A673 (cell line): Measurements from ENCODE around the gene RAB6D. TPM values are rescaled to one million over a fixed set of nuclear protein-coding genes. Genes with fewer than 3 reads are reported as not detected.
A peak's percentile ranks its signal among the peaks of the same experiment; 100 is the strongest.
"Not testable (repeated sequence)": the region's sequence is repeated elsewhere in the genome, so short reads cannot be mapped to it uniquely, and the experiment has no call there.

Experiments
- BruUV-seq: library from RNA; stranded (reverse); fragments of 400-500 nt; replicated peaks from 2 replicates; lab custom pipeline; 2021; lab: Mats Ljungman, UMichigan
- CTCF ChIA-PET: fragments of 300-600 bp; sonication (Branson Sonifier 250); formaldehyde crosslinking; loops from one replicate; lab custom pipeline; 2022; ENCODE audit warnings: antibody characterized with exemption; lab: Charles Lee
- POLR2A ChIA-PET: fragments of 300-600 bp; sonication (Branson Sonifier 250); formaldehyde crosslinking; loops from one replicate; lab custom pipeline; 2022; ENCODE audit warnings: antibody characterized with exemption; ENCODE audit not compliant: low non-redundant PET; lab: Charles Lee
- DNase-seq: peaks from one replicate; pipeline ENCODE4 v3.0.0-alpha.2; 2015; ENCODE audit warnings: low spot score
- H3K27ac ChIP-seq: fragments of 200-600 bp; sonication (generic); 2 replicates; pipeline ENCODE4 v1.5.1; 2016; ENCODE audit warnings: mixed run types, low read depth, mild to moderate bottlenecking, mixed read lengths, antibody characterized with exemption, low read length; ENCODE audit not compliant: poor library complexity, severe bottlenecking
- H3K27me3 ChIP-seq: fragments of 200-600 bp; sonication (generic); replicated peaks from 2 replicates; pipeline ENCODE4 v1.6.1; 2017; ENCODE audit warnings: mixed run types, low read depth, mild to moderate bottlenecking, mixed read lengths, antibody characterized with exemption, low read length; ENCODE audit not compliant: insufficient read depth, poor library complexity
- H3K36me3 ChIP-seq: fragments of 200-600 bp; sonication (generic); 2 replicates; pipeline ENCODE4 v1.6.1; 2016; ENCODE audit warnings: mixed run types, mild to moderate bottlenecking, mixed read lengths, antibody characterized with exemption, low read length; ENCODE audit not compliant: insufficient read depth, poor library complexity, severe bottlenecking
- H3K4me1 ChIP-seq: fragments of 200-600 bp; sonication (generic); 2 replicates; pipeline ENCODE4 v1.6.1; 2017; ENCODE audit warnings: mixed run types, mild to moderate bottlenecking, mixed read lengths, antibody characterized with exemption, low read length; ENCODE audit not compliant: insufficient read depth, poor library complexity, severe bottlenecking
- H3K4me3 ChIP-seq: fragments of 200-600 bp; sonication (generic); 2 replicates; pipeline ENCODE4 v1.5.1; 2016; ENCODE audit warnings: low read depth, mixed run types, mild to moderate bottlenecking, mixed read lengths, low read length; ENCODE audit not compliant: poor library complexity, severe bottlenecking
- H3K9me3 ChIP-seq: fragments of 200-600 bp; sonication (generic); 2 replicates; pipeline ENCODE4 v1.6.1; 2016; ENCODE audit warnings: mixed run types, low read depth, mild to moderate bottlenecking, mixed read lengths, antibody characterized with exemption, low read length; ENCODE audit not compliant: poor library complexity, severe bottlenecking
- EZH2 ChIP-seq: fragments of 200-600 bp; sonication (generic); IDR thresholded peaks from 2 replicates; pipeline ENCODE4 v1.6.1; 2017; ENCODE audit warnings: borderline replicate concordance, low read depth, mild to moderate bottlenecking, mixed read lengths, antibody characterized with exemption, low read length; ENCODE audit not compliant: poor library complexity, severe bottlenecking
- intact Hi-C: fragments of 100-400 bp; cut with micrococcal nuclease; formaldehyde crosslinking; loops from one replicate; pipeline ENCODE4 v1.10.0; 2022; ENCODE audit not compliant: unreplicated experiment
- total RNA-seq: library from RNA; stranded (reverse); gene quantifications from 2 replicates; pipeline ENCODE4 v1.2.3, GENCODE V29; 2021
- TF ChIP-seq, protein P1 (sequence below): fragments of 300-800, 200-600 bp; sonication (generic); conservative IDR thresholded peaks from 2 replicates; pipeline ENCODE4 v1.5.1; 2017; ENCODE audit warnings: low read depth, mild to moderate bottlenecking, antibody characterized with exemption, low read length, moderate library complexity, mixed read lengths

RAB6D gene
- total RNA-seq, 1 experiment from 2014 or later = not detected

DNA sequence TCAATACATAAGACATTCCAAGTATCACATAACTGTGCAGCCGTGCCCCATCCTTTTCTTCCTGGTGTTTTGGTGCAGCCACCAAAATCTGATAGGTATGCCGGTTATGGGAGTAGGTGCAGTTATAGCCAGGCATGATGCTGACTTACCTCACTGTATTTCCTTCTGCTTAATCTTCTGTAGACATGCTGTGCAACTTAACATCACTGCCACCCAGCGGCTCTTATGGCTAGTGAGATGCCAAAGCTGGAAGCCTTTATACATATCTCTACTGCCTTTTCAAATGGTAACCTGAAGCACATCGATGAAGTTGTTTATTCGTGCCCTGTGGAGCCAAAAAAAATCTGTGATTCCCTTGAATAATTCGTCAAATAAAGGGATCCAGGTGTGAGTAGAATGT, 28.6 kb downstream of the RAB6D start:
- H3K27ac ChIP-seq, BruUV-seq, H3K4me3 ChIP-seq, POLR2A ChIA-PET, H3K4me1 ChIP-seq, H3K9me3 ChIP-seq, H3K36me3 ChIP-seq, intact Hi-C loops: not testable (repeated sequence)
- H3K27me3 ChIP-seq = peaks cover 68% of the 10 kb centered on the region
- peak; percentile 40 for DNase-seq
- TF ChIP-seq, protein P1, sequence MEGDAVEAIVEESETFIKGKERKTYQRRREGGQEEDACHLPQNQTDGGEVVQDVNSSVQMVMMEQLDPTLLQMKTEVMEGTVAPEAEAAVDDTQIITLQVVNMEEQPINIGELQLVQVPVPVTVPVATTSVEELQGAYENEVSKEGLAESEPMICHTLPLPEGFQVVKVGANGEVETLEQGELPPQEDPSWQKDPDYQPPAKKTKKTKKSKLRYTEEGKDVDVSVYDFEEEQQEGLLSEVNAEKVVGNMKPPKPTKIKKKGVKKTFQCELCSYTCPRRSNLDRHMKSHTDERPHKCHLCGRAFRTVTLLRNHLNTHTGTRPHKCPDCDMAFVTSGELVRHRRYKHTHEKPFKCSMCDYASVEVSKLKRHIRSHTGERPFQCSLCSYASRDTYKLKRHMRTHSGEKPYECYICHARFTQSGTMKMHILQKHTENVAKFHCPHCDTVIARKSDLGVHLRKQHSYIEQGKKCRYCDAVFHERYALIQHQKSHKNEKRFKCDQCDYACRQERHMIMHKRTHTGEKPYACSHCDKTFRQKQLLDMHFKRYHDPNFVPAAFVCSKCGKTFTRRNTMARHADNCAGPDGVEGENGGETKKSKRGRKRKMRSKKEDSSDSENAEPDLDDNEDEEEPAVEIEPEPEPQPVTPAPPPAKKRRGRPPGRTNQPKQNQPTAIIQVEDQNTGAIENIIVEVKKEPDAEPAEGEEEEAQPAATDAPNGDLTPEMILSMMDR = peak; percentile 39; the same call in 1 of the 2 replicates
- CTCF ChIA-PET = interaction anchor here (1.8 kb wide), 1 partner anchor 182 kb away, joined by 9 read pairs; no protein-coding TSS in a partner anchor

- H3K27me3 ChIP-seq = peaks cover 67% of the 10 kb centered on the region
- intact Hi-C loops, DNase-seq, H3K9me3 ChIP-seq, H3K36me3 ChIP-seq, H3K4me1 ChIP-seq, CTCF ChIA-PET, POLR2A ChIA-PET, H3K4me3 ChIP-seq, H3K27ac ChIP-seq, BruUV-seq: not testable (repeated sequence)
Observed at GRCh38 chr2:131332709-131333108, 31.3 kb downstream of the RAB6D start.

GRCh38 chr2:131331000-131331399, 33.0 kb downstream of the RAB6D start:
- DNase-seq, H3K27ac ChIP-seq, POLR2A ChIA-PET, H3K9me3 ChIP-seq, BruUV-seq, H3K36me3 ChIP-seq, H3K4me1 ChIP-seq, H3K4me3 ChIP-seq, CTCF ChIA-PET, intact Hi-C loops: not testable (repeated sequence)
- peaks cover 67% of the 10 kb centered on the region for H3K27me3 ChIP-seq
- peak; percentile 54 for TF ChIP-seq EZH2

GRCh38 chr2:131322209-131322608, 41.8 kb downstream of the RAB6D start:
- no peaks in the 10 kb centered on the region for H3K4me1 ChIP-seq
- no peaks in the 10 kb centered on the region for H3K36me3 ChIP-seq
- CTCF ChIA-PET = no interaction called here
- no peak for TF ChIP-seq EZH2
- TF ChIP-seq, protein P1 = no peak
- H3K4me3 ChIP-seq = no peak overlapping the region
- H3K9me3 ChIP-seq = no peaks in the 10 kb centered on the region
- no TSS peak for BruUV-seq
- intact Hi-C loops = no loop called here
- POLR2A ChIA-PET = no interaction called here
- no peak for DNase-seq
- no peak overlapping the region for H3K27ac ChIP-seq
- peaks cover 43% of the 10 kb centered on the region for H3K27me3 ChIP-seq

- H3K4me3 ChIP-seq, H3K4me1 ChIP-seq, H3K27ac ChIP-seq, CTCF ChIA-PET, POLR2A ChIA-PET, DNase-seq, H3K9me3 ChIP-seq, intact Hi-C loops, BruUV-seq, H3K36me3 ChIP-seq: not testable (repeated sequence)
- peaks cover 39% of the 10 kb centered on the region for H3K27me3 ChIP-seq
Observed at GRCh38 chr2:131321344-131321743, 42.6 kb downstream of the RAB6D start.

- H3K4me1 ChIP-seq, DNase-seq, intact Hi-C loops, H3K9me3 ChIP-seq, BruUV-seq, H3K36me3 ChIP-seq, H3K27ac ChIP-seq, H3K4me3 ChIP-seq, POLR2A ChIA-PET, CTCF ChIA-PET: not testable (repeated sequence)
- H3K27me3 ChIP-seq = peaks cover 17% of the 10 kb centered on the region
Observed at GRCh38 chr2:131311001-131311400, 53.0 kb downstream of the RAB6D start.
